Measurements from ENCODE around the gene GAS2L2. TPM values are rescaled to one million over a fixed set of nuclear protein-coding genes. Genes with fewer than 3 reads are reported as not detected.
"Not testable (repeated sequence)": the region's sequence is repeated elsewhere in the genome, so short reads cannot be mapped to it uniquely, and the experiment has no call there.

The GAS2L2 gene
- total RNA-seq, 2 donors from 2014 or later: not detected

DNA sequence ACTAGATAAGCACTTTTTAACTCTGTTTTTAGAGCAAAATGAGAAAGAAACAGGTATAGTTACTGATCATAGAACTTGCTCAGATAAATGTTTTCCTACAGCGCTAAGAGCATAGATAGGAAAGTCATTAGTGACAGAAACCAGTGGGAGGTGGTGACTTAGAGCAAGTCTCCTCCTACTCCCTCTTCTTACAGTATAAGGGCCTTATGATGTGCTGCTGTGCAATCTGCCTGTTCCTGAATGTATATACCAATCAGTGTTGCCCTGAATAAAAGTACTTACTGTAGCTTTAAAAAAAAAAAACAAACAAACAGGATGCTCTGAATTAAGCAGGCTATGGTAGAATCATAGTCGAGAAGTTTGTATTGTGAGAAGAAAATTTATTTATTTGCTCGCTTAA is 44.9 kb downstream of the GAS2L2 start:
- 78% methylated on average over 3 of the region's 3 CpGs for WGBS
- no peaks in the 10 kb centered on the region for H3K4me1 ChIP-seq (replicated peaks)
- H3K4me3 ChIP-seq: no peak overlapping the region
- intact Hi-C loops (cut with DNase I): no loop called here
- no peaks in the 10 kb centered on the region for H3K27me3 ChIP-seq (replicated peaks; ENCODE audit: insufficient read depth)
- H3K36me3 ChIP-seq: no peaks in the 10 kb centered on the region
- H3K9me3 ChIP-seq: no peaks in the 10 kb centered on the region
- H3K27ac ChIP-seq: no peak overlapping the region
- no peak for TF ChIP-seq CTCF (IDR thresholded peaks at IDR 0.05)
- DNase-seq (ENCODE audit: low spot score): no peak

- Histone ChIP-seq H3K9me3 (no peaks in the 10 kb centered on the region), H3K27me3 (replicated peaks; ENCODE audit: insufficient read depth) (no peaks in the 10 kb centered on the region), H3K4me3 (no peak overlapping the region), H3K27ac (no peak overlapping the region), H3K4me1 (replicated peaks) (no peaks in the 10 kb centered on the region), H3K36me3 (no peaks in the 10 kb centered on the region)
- TF ChIP-seq POLR2A (IDR thresholded peaks at IDR 0.05) (no peak), POLR2AphosphoS5 (IDR thresholded peaks at IDR 0.05) (no peak), CTCF (IDR thresholded peaks at IDR 0.05) (no peak)
- WGBS: 65% methylated on average over 5 of the region's 5 CpGs
- DNase-seq (ENCODE audit: low spot score): no peak
- intact Hi-C loops (cut with DNase I): no loop called here
These were observed 47.3 kb downstream of the GAS2L2 start for GRCh38 chr17:35705705-35706104.

GRCh38 chr17:35705230-35705629 is 47.8 kb downstream of the GAS2L2 start:
- 92% methylated on average over 1 of the region's 1 CpG for WGBS
- no peak overlapping the region for H3K4me3 ChIP-seq

DNA sequence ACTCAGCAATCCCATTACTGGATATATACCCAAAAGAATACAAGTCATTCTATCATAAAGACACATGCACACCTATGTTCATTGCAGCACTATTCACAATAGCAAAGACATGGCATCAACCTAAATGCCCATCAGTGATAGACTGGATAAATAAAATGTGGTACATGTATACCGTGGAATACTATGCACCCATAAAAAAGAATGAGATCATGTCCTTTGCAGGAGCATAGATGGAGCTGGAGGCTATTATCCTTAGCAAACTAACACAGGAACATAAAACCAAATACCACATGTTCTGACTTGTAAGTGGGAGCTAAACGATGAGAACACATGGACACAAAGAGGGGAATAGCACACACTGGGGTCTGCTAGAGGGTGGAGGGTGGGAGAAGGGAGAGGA is 49.7 kb downstream of the GAS2L2 start:
- H3K27ac ChIP-seq; H3K9me3 ChIP-seq; intact Hi-C loops (cut with DNase I); H3K36me3 ChIP-seq; H3K4me3 ChIP-seq; H3K27me3 ChIP-seq (replicated peaks; ENCODE audit: insufficient read depth); H3K4me1 ChIP-seq (replicated peaks); DNase-seq (ENCODE audit: low spot score): not testable (repeated sequence)
- WGBS: 70% methylated on average over 2 of the region's 2 CpGs

More at GRCh38 chr17:35705230-35705629, 47.8 kb downstream of the GAS2L2 start:
- Histone ChIP-seq H3K9me3 (no peaks in the 10 kb centered on the region), H3K27ac (no peak overlapping the region), H3K36me3 (no peaks in the 10 kb centered on the region), H3K27me3 (replicated peaks; ENCODE audit: insufficient read depth) (no peaks in the 10 kb centered on the region), H3K4me1 (replicated peaks) (no peaks in the 10 kb centered on the region)
- no peak for TF ChIP-seq CTCF (IDR thresholded peaks at IDR 0.05)
- TF ChIP-seq POLR2A (IDR thresholded peaks at IDR 0.05): no peak
- no peak for TF ChIP-seq POLR2AphosphoS5 (IDR thresholded peaks at IDR 0.05)
- DNase-seq (ENCODE audit: low spot score): no peak
- intact Hi-C loops (cut with DNase I): no loop called here

GRCh38 chr17:35701491-35701890 is 51.5 kb downstream of the GAS2L2 start:
- H3K36me3 ChIP-seq: no peaks in the 10 kb centered on the region
- H3K27me3 ChIP-seq (replicated peaks; ENCODE audit: insufficient read depth): no peaks in the 10 kb centered on the region
- no peak for DNase-seq (ENCODE audit: low spot score)
- H3K4me1 ChIP-seq (replicated peaks): no peaks in the 10 kb centered on the region
- no peaks in the 10 kb centered on the region for H3K9me3 ChIP-seq
- no peak for TF ChIP-seq CTCF (IDR thresholded peaks at IDR 0.05)
- no peak for TF ChIP-seq POLR2A (IDR thresholded peaks at IDR 0.05)
- TF ChIP-seq POLR2AphosphoS5 (IDR thresholded peaks at IDR 0.05): no peak
- H3K27ac ChIP-seq: no peak overlapping the region
- WGBS: 92% methylated on average over 5 of the region's 5 CpGs
- intact Hi-C loops (cut with DNase I): no loop called here
- H3K4me3 ChIP-seq: no peak overlapping the region

Data from prostate gland (tissue), 2 donors.